ENCODE measurements around the gene MDFI. TPM values are rescaled to one million over a fixed set of nuclear protein-coding genes. Genes with fewer than 3 reads are reported as not detected.

The MDFI gene
- total RNA-seq, 2 experiments from 2014 or later, result not detected

DNA sequence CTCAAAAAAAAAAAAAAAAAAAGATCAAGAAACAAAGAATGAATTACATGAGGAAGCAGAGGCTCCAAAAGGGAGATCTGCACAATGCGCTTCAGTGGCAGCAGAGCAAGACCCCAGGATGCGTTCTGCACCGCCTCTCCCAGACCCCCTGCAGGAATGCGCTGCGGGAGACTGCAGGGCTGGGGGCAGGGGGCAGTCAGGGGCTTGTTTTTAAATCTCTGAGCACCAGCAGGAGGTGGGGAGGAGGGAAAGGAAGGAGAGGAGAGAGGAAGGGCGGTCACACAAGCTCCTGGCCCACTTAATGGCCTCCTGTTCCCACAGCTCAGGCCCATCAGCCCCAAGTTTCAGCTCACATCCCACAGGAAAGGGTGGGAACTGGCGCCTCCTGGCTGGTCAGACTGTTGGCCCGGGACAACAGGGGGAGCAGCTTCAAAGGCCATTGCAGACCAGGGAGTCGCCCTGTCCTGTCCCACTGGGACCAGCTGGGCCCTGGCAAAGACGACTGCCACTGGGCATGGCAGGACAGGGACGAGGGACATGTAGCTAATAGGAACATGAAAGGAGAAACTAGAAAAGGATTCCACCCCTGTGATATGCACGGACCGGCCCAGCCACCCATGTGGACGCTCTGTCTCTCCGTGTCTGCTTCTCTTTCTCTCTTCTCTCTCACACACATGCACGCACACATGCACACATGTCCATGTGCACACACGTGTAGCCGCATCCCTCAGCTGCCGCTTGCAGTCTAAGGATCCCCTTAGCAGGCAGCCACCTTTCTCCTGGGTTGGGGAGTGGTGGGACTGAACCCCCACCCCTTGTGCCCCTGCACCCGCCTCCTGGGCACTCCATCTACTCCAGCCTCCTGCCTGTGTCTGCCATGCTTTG lies 62.4 kb downstream of the MDFI start:
- ATAC-seq, result no peak
- POLR2A ChIA-PET, result no interaction called here

DNA sequence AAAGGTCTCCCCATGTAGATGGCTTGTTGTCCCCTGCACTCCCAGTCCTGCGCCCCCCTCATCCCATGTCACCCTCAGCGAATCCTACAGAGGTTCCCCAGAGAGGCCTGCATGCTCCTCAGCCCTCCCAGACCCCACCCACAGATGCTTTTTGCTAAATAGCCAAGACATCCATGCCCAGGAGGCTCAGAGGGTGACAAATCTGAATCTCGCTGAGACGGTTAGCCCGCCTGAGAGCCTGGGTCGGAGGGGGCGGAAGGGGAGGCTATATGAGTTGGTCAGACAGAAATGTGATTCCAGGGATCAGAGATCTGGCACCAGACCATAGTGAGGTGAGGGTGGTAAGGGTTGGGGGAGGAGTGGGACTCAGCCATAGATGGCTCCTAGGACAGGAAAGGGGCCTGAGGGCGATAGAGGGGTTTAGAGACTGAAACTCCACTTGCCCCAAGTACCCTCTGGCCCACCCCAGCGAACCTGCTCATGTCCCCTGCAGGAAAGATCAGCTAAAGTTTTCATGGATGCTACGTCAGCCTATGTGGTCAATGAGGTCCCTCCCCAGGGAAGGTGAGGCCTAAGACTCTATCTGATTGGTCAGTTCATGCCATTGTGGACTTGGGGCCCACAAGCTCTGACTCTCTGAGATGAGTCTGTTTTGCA lies 63.9 kb downstream of the MDFI start:
- H3K4me3 Mint-ChIP-seq, result no peak overlapping the region
- DNase-seq (no peak), ATAC-seq (no peak)
- H3K9me3 Mint-ChIP-seq, result no peaks in the 10 kb centered on the region
- peaks cover 19% of the 10 kb centered on the region for H3K4me1 Mint-ChIP-seq (ENCODE audit: low read depth)
- CTCF ChIA-PET, result no interaction called here
- no peak for TF ChIP-seq CTCF (IDR thresholded peaks at IDR 0.05)
- H3K36me3 Mint-ChIP-seq (ENCODE audit: low read depth), result no peaks in the 10 kb centered on the region
- H3K27ac Mint-ChIP-seq, result no peak overlapping the region
- POLR2A ChIA-PET, result no interaction called here
- intact Hi-C loops (cut with micrococcal nuclease), result no loop called here
- no peaks in the 10 kb centered on the region for H3K27me3 Mint-ChIP-seq

More for the DNA sequence above, 62.4 kb downstream of the MDFI start:
- Mint-ChIP-seq H3K27me3 (no peaks in the 10 kb centered on the region), H3K36me3 (ENCODE audit: low read depth) (no peaks in the 10 kb centered on the region), H3K4me1 (ENCODE audit: low read depth) (peaks cover 4% of the 10 kb centered on the region), H3K9me3 (no peaks in the 10 kb centered on the region), H3K4me3 (no peak overlapping the region), H3K27ac (no peak overlapping the region)
- TF ChIP-seq CTCF (IDR thresholded peaks at IDR 0.05), result no peak
- CTCF ChIA-PET, result interaction anchor here (2.0 kb wide), 1 partner anchor 17 kb away, joined by 10 read pairs; no protein-coding TSS in a partner anchor
- DNase-seq, result no peak
- intact Hi-C loops (cut with micrococcal nuclease), result no loop called here

DNA sequence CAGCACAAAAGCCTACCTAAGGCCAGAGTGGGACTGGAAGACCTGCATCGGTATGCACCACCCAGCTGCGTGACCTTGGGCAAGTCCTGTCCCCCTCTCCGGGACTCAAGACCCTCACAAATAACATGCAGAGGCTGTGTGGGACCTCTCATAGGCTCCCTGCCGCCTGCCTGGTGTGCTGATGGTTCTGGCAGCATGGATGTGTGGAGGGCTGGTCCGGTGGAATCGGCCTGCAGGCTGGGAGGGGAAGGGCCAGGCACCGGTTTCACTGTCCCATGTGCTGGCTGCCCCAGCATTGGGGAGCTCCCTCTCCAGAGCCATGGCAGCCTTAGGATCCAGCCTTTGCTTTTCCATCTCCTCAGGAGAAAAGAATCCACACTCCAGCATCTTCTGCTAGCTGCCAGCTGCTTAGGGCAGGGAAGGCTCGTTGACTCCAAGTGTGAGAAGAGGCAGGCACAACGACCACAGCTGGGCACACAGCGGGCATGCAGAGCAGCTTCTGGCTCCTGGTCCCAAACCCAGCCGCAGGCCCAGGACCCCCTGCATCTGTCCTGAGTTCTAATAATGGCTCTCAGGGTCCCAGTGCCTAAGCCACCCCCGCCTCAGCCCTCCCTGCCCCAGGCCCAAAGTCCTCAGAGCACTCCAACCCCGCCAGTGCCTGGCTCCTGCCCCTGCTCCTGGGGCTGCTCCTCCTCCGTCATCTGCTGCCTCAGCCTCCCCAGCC lies 64.7 kb downstream of the MDFI start:
- POLR2A ChIA-PET, result no interaction called here
- no peak for DNase-seq
- intact Hi-C loops (cut with micrococcal nuclease), result no loop called here
- CTCF ChIA-PET, result no interaction called here
- Mint-ChIP-seq H3K9me3 (no peaks in the 10 kb centered on the region), H3K4me1 (ENCODE audit: low read depth) (peaks cover 26% of the 10 kb centered on the region), H3K27me3 (no peaks in the 10 kb centered on the region), H3K36me3 (ENCODE audit: low read depth) (no peaks in the 10 kb centered on the region), H3K27ac (no peak overlapping the region), H3K4me3 (no peak overlapping the region)
- ATAC-seq, result no peak
- TF ChIP-seq CTCF (IDR thresholded peaks at IDR 0.05), result no peak

Small RNA genes within 50 kb of the gene (microRNA-seq; reads per million reads assigned to microRNA genes)
- not detected for gene MIR4641 (ENCODE audit: borderline microRNAs expressed, borderline replicate concordance)

Other genes starting within 250 kb of the MDFI start
- gene FOXP4, start 92.1 kb upstream of the MDFI start, total RNA-seq, result 10 to 100 TPM; 11.0 to 11.8 TPM
- gene TFEB, start 97.1 kb downstream of the MDFI start, total RNA-seq, result 10 to 100 TPM; 14.6 to 15.9 TPM
- gene PGC, start 108.9 kb downstream of the MDFI start, total RNA-seq, result not detected
- 1 to 10 TPM; 3.2 to 4.1 TPM for gene FRS3, start 141.4 kb downstream of the MDFI start, total RNA-seq
- not detected for gene PRICKLE4, start 142.3 kb downstream of the MDFI start, total RNA-seq
- 100 to 1,000 TPM; 310 to 314 TPM for gene TOMM6, start 149.2 kb downstream of the MDFI start, total RNA-seq